IMR-90 (cell line): ENCODE data around the gene PITX2.

Source experiments
- CHD1 ChIP-seq: IDR thresholded peaks from 2 replicates; pipeline ENCODE4 v1.6.1; 2012; ENCODE audit warnings: low read depth, low read length, improper control_type of control experiment
- CTCF ChIP-seq: conservative IDR thresholded peaks from 2 replicates; pipeline ENCODE4 v1.5.1; 2012; ENCODE audit warnings: mild to moderate bottlenecking, low read depth, low read length, improper control_type of control experiment
- ELK1 ChIP-seq: fragments of 150-350 bp; IDR thresholded peaks from 2 replicates; pipeline ENCODE4 v1.6.1; 2016; ENCODE audit warnings: low read depth, mild to moderate bottlenecking, low read length, moderate library complexity, borderline replicate concordance
- MAFK ChIP-seq: IDR thresholded peaks from 2 replicates; pipeline ENCODE4 v1.6.1; 2012; ENCODE audit warnings: low read depth, low read length, improper control_type of control experiment
- MAZ ChIP-seq: IDR thresholded peaks from 2 replicates; pipeline ENCODE4 v1.6.1; 2012; ENCODE audit warnings: low read depth, mild to moderate bottlenecking, low read length, improper control_type of control experiment, moderate library complexity, borderline replicate concordance
- NFE2L2 ChIP-seq: fragments of 150-350 bp; IDR thresholded peaks from 2 replicates; pipeline ENCODE4 v1.6.1; 2016; ENCODE audit warnings: low read depth, mild to moderate bottlenecking, low read length
- POLR2A ChIP-seq: IDR thresholded peaks from 2 replicates; pipeline ENCODE4 v1.6.1; 2012; ENCODE audit warnings: mild to moderate bottlenecking, low read depth, low read length
- RAD21 ChIP-seq: IDR thresholded peaks from 2 replicates; pipeline ENCODE4 v1.6.1; 2012; ENCODE audit warnings: low read length, improper control_type of control experiment
- RCOR1 ChIP-seq: IDR thresholded peaks from 2 replicates; pipeline ENCODE4 v1.6.1; 2012; ENCODE audit warnings: mild to moderate bottlenecking, low read length, improper control_type of control experiment; ENCODE audit not compliant: insufficient replicate concordance
- RFX5 ChIP-seq: IDR thresholded peaks from 2 replicates; pipeline ENCODE4 v1.8.0; 2012; ENCODE audit warnings: low read depth, mild to moderate bottlenecking, low read length, moderate library complexity
- SMC3 ChIP-seq: fragments of 150-350 bp; IDR thresholded peaks from 2 replicates; pipeline ENCODE4 v1.6.1; 2016; ENCODE audit warnings: low read depth, mild to moderate bottlenecking, antibody characterized with exemption, low read length, moderate library complexity

- TF ChIP-seq POLR2A = no peak
- no peak for TF ChIP-seq SMC3
- no peak for TF ChIP-seq CTCF
- TF ChIP-seq RCOR1 = no peak
- TF ChIP-seq ELK1 = no peak
- no peak for TF ChIP-seq MAFK
- no peak for TF ChIP-seq RFX5
- TF ChIP-seq RAD21 = no peak
- TF ChIP-seq CHD1 = no peak
- TF ChIP-seq MAZ = no peak
- no peak for TF ChIP-seq NFE2L2
Measured at GRCh38 chr4:110643096-110643495, 20.2 kb upstream of the PITX2 start.
